Measurements from ENCODE around the gene AP1M1. TPM values are rescaled to one million over a fixed set of nuclear protein-coding genes. Genes with fewer than 3 reads are reported as not detected.

AP1M1 gene
- total RNA-seq, 1 experiment from 2014 or later, result 52.8 TPM

DNA sequence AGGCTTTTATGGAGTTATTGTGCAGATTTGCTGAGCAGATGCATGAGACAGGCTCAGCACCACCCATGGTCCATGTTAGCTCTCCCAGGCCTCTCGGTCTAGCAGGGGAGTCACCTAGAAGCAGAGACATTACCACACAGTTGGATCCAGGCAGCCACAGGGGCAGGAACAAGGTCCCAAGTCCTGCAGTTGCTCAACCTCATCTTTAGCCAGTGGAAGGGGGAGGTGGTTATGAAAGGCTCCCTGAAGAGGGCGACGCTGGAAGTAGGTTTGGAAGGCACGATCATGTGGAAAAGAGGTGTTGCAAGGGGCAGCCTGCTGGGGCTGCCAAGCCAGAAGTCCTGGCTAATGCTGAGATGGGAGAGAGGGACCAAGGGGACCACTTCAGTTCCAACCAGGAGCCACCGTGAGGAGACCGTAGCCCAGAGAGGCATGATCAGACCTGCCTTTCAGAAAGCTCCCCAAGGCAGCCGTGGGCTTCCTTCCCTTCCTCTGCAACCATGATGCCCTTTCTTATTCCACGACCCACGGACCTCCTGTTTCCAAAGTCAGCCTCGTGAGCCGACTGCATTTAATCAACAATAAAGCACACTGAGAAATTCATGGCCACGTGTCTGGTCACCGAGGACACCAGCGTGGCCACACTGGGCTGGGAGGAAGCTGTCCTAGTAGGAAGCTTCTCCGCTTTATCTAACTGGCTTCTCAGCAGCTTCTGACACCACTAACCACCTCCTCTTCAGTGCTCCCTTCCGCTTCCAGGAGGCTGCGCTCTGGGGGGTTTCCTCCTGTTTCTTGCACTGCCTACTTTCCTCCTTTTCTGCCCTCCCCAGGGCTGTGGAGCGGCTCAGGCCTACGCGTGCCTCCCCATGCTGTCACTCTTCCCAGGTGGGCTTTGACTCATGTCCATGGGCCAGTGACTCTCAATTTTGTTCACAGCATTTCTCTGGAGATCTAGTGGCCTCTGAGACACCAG lies 2.6 kb downstream of the AP1M1 start:
- intact Hi-C loops (cut with micrococcal nuclease; ENCODE audit: unreplicated experiment), result no loop called here
- H3K4me2 ChIP-seq, result no peak overlapping the region
- H3K79me2 ChIP-seq (ENCODE audit: low read depth), result peaks cover 22% of the 10 kb centered on the region
- H3K4me3 ChIP-seq, result no peak overlapping the region
- 0 out of 2 replicates have a peak, but pooled peaks cover 7% of the 10 kb centered on the region for H4K20me1 ChIP-seq (ENCODE audit: insufficient read depth)
- BruUV-seq (replicated peaks), result no TSS peak
- CTCF ChIA-PET, result no interaction called here
- no peak overlapping the region for H3K27ac ChIP-seq
- H3K27me3 ChIP-seq (ENCODE audit: insufficient read depth, low read depth), result no peaks in the 10 kb centered on the region
- no peak overlapping the region for H2AFZ ChIP-seq
- H3K4me1 ChIP-seq (replicated peaks; ENCODE audit: insufficient read depth), result peaks cover 25% of the 10 kb centered on the region
- POLR2A ChIA-PET (ENCODE audit: unreplicated experiment), result no interaction called here
- no peaks in the 10 kb centered on the region; the same call in 1 of the 2 replicates for H3K36me3 ChIP-seq (ENCODE audit: low read depth)
- peaks cover 20% of the 10 kb centered on the region; the same call in 1 of the 2 replicates for H3F3A ChIP-seq (ENCODE audit: insufficient read depth, low read depth)
- H3K9me2 ChIP-seq (ENCODE audit: insufficient read depth), result no peaks in the 10 kb centered on the region
- no peak for DNase-seq
- TF ChIP-seq, protein P1, sequence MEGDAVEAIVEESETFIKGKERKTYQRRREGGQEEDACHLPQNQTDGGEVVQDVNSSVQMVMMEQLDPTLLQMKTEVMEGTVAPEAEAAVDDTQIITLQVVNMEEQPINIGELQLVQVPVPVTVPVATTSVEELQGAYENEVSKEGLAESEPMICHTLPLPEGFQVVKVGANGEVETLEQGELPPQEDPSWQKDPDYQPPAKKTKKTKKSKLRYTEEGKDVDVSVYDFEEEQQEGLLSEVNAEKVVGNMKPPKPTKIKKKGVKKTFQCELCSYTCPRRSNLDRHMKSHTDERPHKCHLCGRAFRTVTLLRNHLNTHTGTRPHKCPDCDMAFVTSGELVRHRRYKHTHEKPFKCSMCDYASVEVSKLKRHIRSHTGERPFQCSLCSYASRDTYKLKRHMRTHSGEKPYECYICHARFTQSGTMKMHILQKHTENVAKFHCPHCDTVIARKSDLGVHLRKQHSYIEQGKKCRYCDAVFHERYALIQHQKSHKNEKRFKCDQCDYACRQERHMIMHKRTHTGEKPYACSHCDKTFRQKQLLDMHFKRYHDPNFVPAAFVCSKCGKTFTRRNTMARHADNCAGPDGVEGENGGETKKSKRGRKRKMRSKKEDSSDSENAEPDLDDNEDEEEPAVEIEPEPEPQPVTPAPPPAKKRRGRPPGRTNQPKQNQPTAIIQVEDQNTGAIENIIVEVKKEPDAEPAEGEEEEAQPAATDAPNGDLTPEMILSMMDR (conservative IDR thresholded peaks at IDR 0.05), result no peak
- TF ChIP-seq EZH2 (IDR thresholded peaks at IDR 0.05; ENCODE audit: low read depth), result no peak
- H3K9me3 ChIP-seq (ENCODE audit: insufficient read depth, low read depth), result no peaks in the 10 kb centered on the region

DNA sequence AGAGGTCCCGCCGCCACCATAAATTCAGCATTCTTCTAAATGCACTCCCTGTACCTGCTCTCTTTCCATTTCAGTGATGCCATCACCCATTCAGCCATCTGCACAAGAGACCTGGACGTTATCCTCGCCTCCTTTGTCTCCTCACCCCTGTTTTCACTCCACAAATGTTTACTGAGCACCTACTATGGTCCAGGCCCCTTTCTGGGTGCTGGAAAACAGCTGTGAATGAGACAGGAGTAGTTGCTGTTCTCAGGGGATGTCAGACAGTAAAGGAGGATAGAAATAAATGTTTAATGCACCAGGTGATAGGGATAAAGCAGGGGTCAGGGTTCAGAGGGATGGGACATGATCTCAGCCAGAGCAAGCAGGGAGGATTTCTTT lies 3.3 kb downstream of the AP1M1 start:
- Histone ChIP-seq H4K20me1 (ENCODE audit: insufficient read depth) (0 out of 2 replicates have a peak, but pooled peaks cover 7% of the 10 kb centered on the region), H3K4me3 (no peak overlapping the region), H3K27ac (no peak overlapping the region), H2AFZ (no peak overlapping the region), H3K9me2 (ENCODE audit: insufficient read depth) (no peaks in the 10 kb centered on the region), H3F3A (ENCODE audit: insufficient read depth, low read depth) (peaks cover 15% of the 10 kb centered on the region; the same call in 1 of the 2 replicates), H3K9me3 (ENCODE audit: insufficient read depth, low read depth) (no peaks in the 10 kb centered on the region), H3K79me2 (ENCODE audit: low read depth) (peaks cover 22% of the 10 kb centered on the region), H3K36me3 (ENCODE audit: low read depth) (no peaks in the 10 kb centered on the region; the same call in 1 of the 2 replicates), H3K4me1 (replicated peaks; ENCODE audit: insufficient read depth) (peaks cover 23% of the 10 kb centered on the region), H3K4me2 (no peak overlapping the region), H3K27me3 (ENCODE audit: insufficient read depth, low read depth) (no peaks in the 10 kb centered on the region)
- no TSS peak for BruUV-seq (replicated peaks)
- ChIA-PET POLR2A (ENCODE audit: unreplicated experiment) (no interaction called here), CTCF (no interaction called here)
- TF ChIP-seq EZH2 (IDR thresholded peaks at IDR 0.05; ENCODE audit: low read depth), result no peak
- TF ChIP-seq, protein P1 (conservative IDR thresholded peaks at IDR 0.05), result no peak
- intact Hi-C loops (cut with micrococcal nuclease; ENCODE audit: unreplicated experiment), result no loop called here
- no peak for DNase-seq

DNA sequence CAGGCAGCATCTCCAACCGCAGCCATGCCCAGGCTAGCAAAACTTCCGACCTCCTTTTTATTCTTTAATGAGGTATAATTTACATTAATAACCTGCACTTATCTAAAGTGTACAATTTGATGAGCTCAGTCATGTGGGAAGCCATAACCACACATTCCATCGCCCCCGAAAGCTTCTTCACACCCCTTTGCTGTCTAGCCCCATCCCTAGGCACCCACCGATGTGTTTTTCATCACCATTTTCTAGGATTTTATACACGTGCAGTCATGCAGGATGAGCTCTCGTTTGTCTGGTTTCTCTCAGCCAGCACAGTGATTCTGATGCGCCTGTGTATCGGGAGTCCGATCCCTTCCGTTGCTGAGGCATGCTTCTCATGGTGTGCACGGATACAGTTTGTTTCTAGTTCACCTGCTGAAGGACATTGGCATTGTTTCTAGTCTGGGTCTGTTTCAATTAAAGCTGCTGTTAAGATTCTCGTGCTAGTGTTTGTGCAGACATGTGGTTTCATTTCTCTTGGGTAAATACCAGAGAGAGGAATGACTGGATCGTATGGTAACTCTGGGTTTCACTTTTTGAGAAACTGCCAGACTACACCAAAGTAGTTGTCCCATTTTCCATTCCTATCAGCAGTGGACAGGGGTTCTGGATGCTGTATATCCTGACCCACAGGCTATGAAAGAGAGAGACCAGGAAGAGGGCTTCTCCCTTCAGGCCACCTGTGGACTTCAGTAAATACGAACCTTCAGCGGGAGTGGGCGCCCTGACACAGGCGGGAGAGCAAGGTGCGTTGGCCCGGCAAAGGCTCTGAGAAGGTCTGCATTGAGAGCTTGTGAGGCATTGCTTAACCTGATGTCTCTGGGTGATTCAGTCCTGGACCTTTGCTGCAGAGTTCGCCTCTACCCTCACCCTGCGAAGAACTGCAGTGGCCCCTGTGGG lies 4.9 kb downstream of the AP1M1 start:
- BruUV-seq (replicated peaks), result no TSS peak
- H3F3A ChIP-seq (ENCODE audit: insufficient read depth, low read depth), result no peaks in the 10 kb centered on the region; the same call in 1 of the 2 replicates
- ChIA-PET POLR2A (ENCODE audit: unreplicated experiment) (no interaction called here), CTCF (interaction anchor here (0.6 kb wide), 1 partner anchor 12 kb away, joined by 9 read pairs; no protein-coding TSS in a partner anchor)
- H3K27ac ChIP-seq, result no peak overlapping the region
- no peak for DNase-seq
- no peaks in the 10 kb centered on the region for H3K9me2 ChIP-seq (ENCODE audit: insufficient read depth)
- intact Hi-C loops (cut with micrococcal nuclease; ENCODE audit: unreplicated experiment), result no loop called here
- TF ChIP-seq, protein P1 (conservative IDR thresholded peaks at IDR 0.05), result no peak
- TF ChIP-seq EZH2 (IDR thresholded peaks at IDR 0.05; ENCODE audit: low read depth), result no peak
- H3K9me3 ChIP-seq (ENCODE audit: insufficient read depth, low read depth), result no peaks in the 10 kb centered on the region
- H3K4me3 ChIP-seq, result no peak overlapping the region
- H3K36me3 ChIP-seq (ENCODE audit: low read depth), result no peaks in the 10 kb centered on the region; the same call in 1 of the 2 replicates
- no peaks in the 10 kb centered on the region for H3K27me3 ChIP-seq (ENCODE audit: insufficient read depth, low read depth)
- peaks cover 9% of the 10 kb centered on the region for H3K4me1 ChIP-seq (replicated peaks; ENCODE audit: insufficient read depth)
- peaks cover 22% of the 10 kb centered on the region for H3K79me2 ChIP-seq (ENCODE audit: low read depth)
- no peak overlapping the region for H2AFZ ChIP-seq
- H4K20me1 ChIP-seq (ENCODE audit: insufficient read depth), result 0 out of 2 replicates have a peak, but pooled peaks cover 7% of the 10 kb centered on the region
- H3K4me2 ChIP-seq, result no peak overlapping the region

Measured in PC-9 (cell line).